GM12864 (cell line): Measurements from ENCODE around the gene ZRANB3.

Source experiments
- DNase-seq: peaks from one replicate; pipeline ENCODE4 v3.0.0-alpha.2; 2011; ENCODE audit warnings: low read depth
- H3K4me3 ChIP-seq: 2 replicates; pipeline ENCODE4 v1.5.1; 2011; ENCODE audit warnings: mild to moderate bottlenecking, low read depth, low read length, control low read depth
- TF ChIP-seq, protein P1 (sequence below): IDR thresholded peaks from 2 replicates; pipeline ENCODE4 v1.5.1; 2011; ENCODE audit warnings: low read depth, mild to moderate bottlenecking, moderate library complexity, low read length, control low read depth, inconsistent platforms; ENCODE audit errors: missing control alignments

The ZRANB3 gene

DNA sequence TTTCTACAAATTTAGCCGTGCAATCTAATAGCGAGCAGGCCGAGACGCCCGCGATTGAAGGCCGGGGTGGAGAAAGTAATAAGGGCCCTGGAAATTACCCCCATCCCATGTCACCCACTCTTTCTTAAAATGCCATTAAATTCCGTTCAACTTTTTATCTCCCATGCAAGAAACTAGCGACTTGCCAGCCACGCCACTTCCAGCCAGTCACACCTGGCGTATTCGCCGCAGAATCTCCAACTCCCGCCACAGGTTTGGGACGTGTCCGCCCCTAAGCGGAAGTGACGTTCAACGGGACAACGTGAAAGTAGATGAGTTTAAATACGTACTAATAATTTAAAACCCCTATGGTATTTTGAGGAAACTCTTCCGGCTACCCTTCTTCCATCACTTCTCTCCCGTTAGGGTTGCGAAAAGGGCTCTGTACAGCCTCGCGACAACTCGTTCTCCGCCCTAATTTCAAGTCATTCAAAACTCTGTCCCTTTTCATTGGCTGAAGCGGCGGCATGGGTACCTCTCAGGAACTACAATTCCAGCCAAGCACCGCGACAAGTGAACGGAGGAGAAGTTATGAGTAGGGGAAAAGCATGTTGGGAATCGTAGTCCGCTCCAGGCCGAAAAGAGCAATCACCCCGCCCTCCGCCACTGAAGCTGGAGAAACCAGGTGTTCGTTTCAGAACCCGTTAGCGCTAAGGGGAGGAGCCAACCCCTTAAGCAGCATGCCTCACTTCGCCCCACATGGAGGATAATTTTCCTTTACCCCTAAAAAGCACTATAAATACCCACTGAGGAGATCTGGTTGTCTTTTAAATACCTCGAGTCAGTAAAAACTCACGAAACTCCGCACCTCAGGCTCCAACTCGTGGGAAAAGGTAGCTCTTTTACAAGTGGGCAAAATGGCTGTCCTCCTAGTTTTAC lies at the start of gene ZRANB3:
Gene ZRANB3, minus strand, starts transcription at position 906 of the 918 bp plus-strand sequence.
- TF ChIP-seq, protein P1, sequence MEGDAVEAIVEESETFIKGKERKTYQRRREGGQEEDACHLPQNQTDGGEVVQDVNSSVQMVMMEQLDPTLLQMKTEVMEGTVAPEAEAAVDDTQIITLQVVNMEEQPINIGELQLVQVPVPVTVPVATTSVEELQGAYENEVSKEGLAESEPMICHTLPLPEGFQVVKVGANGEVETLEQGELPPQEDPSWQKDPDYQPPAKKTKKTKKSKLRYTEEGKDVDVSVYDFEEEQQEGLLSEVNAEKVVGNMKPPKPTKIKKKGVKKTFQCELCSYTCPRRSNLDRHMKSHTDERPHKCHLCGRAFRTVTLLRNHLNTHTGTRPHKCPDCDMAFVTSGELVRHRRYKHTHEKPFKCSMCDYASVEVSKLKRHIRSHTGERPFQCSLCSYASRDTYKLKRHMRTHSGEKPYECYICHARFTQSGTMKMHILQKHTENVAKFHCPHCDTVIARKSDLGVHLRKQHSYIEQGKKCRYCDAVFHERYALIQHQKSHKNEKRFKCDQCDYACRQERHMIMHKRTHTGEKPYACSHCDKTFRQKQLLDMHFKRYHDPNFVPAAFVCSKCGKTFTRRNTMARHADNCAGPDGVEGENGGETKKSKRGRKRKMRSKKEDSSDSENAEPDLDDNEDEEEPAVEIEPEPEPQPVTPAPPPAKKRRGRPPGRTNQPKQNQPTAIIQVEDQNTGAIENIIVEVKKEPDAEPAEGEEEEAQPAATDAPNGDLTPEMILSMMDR = no peak
- DNase-seq = peak; percentile 98

DNA sequence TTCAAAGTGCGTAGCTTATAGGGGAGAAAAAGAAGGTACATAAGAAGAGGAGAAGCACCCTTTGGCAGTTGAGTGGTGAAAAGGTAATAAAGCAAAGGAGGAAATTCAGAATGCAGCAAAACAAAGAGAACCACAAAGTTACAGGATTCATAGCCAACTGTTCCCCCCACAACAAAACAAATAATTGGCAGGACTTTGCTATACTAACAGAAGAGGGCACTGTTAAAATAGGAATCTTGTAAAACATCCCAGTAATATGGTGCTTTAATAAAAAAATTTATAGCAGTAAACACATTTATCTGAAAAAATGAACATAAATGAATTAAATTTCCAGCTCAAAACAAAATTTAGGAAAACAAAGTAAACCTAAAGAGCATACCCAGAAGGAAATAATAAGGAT lies 42.6 kb upstream of the ZRANB3 start:
- no peak for DNase-seq
- TF ChIP-seq, protein P1 = no peak
- no peak overlapping the region for H3K4me3 ChIP-seq

More for the DNA sequence above, at the start of gene ZRANB3:
- H3K4me3 ChIP-seq = peak within 1 kb of the TSS; percentile 83

DNA sequence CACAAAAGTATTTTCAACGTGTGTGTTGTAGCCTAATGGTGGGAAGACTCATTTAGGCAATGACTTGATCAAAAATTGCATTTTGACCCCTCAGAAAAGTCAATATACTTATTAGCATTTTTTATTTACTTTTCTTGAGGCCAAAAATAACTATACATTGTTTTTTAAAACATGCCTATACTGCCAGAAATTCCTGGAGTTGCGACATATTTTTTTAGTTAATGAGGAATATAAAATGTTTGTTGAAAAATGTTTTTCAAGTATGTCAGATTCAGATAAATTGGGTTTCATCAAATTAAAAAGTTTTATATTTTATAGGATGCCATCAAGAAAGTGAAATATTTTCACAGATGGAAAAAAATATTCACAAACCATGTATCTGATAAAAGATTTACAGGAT lies 39.9 kb upstream of the ZRANB3 start:
- TF ChIP-seq, protein P1 = no peak
- no peak for DNase-seq
- no peak overlapping the region for H3K4me3 ChIP-seq

DNA sequence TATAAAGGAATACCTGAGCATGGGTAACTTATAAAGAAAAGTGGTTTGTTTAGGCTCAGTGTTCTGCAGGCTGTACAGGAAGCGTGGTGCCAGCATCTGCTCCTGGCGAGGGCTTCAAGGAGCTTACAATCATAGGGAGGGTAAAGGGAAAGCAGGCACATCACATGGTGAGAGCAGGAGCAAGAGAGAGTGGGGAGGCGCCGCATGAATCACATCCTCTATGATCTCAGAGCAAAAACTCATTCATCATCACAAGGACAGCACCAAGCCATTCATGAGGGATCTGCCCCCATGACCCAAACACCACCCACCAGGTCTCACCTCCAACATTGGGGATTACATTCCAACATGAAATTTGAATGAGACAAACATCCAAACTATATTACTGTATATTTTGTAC lies 32.8 kb upstream of the ZRANB3 start:
- H3K4me3 ChIP-seq = no peak overlapping the region
- no peak for DNase-seq
- TF ChIP-seq, protein P1 = no peak

DNA sequence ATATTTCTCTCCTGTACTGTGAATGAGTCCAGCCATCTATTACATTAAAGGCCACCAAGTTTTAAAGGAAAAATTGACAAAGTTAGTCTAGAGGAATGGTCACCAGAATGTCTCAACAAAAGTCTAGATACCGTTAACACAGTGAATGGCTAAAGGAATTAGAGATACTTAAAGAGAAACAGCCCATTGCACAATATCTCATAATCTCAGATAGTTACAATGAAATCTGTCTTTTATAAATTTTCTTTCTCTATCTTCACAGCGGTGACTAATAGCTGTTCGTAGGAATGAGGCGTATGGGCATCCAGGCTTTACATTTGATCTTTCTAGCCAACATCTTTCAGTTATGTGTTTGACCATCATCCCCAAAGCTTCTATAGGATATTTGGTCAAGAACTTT lies 30.9 kb upstream of the ZRANB3 start:
- TF ChIP-seq, protein P1 = no peak
- DNase-seq = no peak
- no peak overlapping the region for H3K4me3 ChIP-seq

DNA sequence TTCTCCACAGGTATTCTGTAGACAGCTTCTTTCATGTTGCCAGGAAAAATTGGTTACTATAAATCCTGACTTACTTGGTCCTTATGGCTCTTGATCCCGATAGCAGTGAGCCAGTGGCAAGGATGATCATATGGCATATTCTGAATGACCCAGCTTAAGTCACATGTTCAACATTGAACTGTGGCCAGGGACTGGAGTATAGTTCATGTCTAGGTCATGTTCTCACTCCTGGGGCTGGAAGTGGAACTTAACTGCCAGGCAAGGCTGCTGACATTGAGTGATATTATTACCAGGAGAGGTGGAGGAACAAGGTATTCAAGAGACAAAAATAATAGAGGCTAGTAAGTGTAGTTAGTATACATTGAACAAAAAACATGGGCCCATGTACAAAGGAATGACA lies 26.5 kb upstream of the ZRANB3 start:
- TF ChIP-seq, protein P1 = no peak
- DNase-seq = no peak
- no peak overlapping the region for H3K4me3 ChIP-seq

DNA sequence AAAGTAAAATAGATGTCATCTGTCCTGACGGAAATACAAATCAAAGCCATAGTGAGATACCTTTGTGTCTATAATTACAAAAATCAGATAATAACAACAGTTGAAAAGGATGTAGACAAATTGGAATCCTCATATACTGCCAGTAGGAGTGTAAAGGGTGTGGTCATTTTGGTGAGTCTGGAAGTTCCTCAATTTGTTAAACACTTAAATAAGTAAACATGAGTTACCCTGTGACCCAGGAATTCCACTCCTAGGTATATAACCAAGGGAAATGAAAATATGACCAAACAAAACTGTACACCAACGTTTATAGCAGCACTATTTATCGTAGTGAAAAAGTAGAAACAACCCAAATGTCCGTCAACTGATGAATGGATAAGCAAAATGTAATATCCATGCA lies 24.3 kb upstream of the ZRANB3 start:
- DNase-seq = no peak
- TF ChIP-seq, protein P1 = no peak
- H3K4me3 ChIP-seq = no peak overlapping the region
